Heart left ventricle (tissue), 13 donors: Measurements from ENCODE around the gene IDH3G.

Source experiments
- POLR2A ChIP-seq, 2 donors: fragments of 450-650 bp; IDR thresholded peaks; one replicate each; pipeline ENCODE4 v1.6.1; 2017; ENCODE audit warnings: antibody characterized with exemption in 2 of 2, mild to moderate bottlenecking in 2 of 2, moderate library complexity in 2 of 2
- TF ChIP-seq, protein P1 (sequence below), 12 donors: fragments of 200-600 bp; sonication (generic) in 4 of 12; IDR thresholded peaks; one replicate each; pipeline versions ENCODE4 v1.5.0 to v1.8.0; 2018 to 2022; ENCODE audit warnings: antibody characterized with exemption in 12 of 12, mild to moderate bottlenecking in 5 of 12
- donor health status: ischemic (EF 13 %, LVEDD 7.1; RV severe dilation, severe dysfunction).
- donor health status: DM: no; HTN: yes; CAD: no.
- donor health status: DM: no; HTN: no; CAD: no.
- donor health status: ischemic (EF 25% LVEDD 6.9; RV normal size, moderate dysfunction).
- donor health status: ischemic (EF 25% LVEDD 5.7; RV mildly dilated, moderate dysfunction).
- donor health status: ischemic (EF 35%, LVEDD 5.7; RV mildly dilated, moderate dysfunction).
- donor health status: nonischemic (EF 11% LVEDD 7.7; RV severe dilation, severe dysfunction).
- donor health status: DM: yes; HTN: yes; CAD: no.
- donor health status: PGD.
- donor health status: ischemic (EF 29% LVEDD 5.4; RV normal size, mild dysfunction).
- donor health status: nonischemic (EF 23%, LVEDD 6.1; RV moderate dilation, normal function).

- TF ChIP-seq, protein P1, sequence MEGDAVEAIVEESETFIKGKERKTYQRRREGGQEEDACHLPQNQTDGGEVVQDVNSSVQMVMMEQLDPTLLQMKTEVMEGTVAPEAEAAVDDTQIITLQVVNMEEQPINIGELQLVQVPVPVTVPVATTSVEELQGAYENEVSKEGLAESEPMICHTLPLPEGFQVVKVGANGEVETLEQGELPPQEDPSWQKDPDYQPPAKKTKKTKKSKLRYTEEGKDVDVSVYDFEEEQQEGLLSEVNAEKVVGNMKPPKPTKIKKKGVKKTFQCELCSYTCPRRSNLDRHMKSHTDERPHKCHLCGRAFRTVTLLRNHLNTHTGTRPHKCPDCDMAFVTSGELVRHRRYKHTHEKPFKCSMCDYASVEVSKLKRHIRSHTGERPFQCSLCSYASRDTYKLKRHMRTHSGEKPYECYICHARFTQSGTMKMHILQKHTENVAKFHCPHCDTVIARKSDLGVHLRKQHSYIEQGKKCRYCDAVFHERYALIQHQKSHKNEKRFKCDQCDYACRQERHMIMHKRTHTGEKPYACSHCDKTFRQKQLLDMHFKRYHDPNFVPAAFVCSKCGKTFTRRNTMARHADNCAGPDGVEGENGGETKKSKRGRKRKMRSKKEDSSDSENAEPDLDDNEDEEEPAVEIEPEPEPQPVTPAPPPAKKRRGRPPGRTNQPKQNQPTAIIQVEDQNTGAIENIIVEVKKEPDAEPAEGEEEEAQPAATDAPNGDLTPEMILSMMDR (IDR thresholded peaks at IDR 0.05), result no peak
- no peak for TF ChIP-seq POLR2A (IDR thresholded peaks at IDR 0.05)
Observed at GRCh38 chrX:153764786-153765137, 29.4 kb downstream of the IDH3G start.
